ENCODE results near the gene AFAP1.
"Not testable (repeated sequence)": the region's sequence is repeated elsewhere in the genome, so short reads cannot be mapped to it uniquely, and the experiment has no call there.

AFAP1 gene

GRCh38 chr4:7945709-7946380 is 6.2 kb upstream of the AFAP1 start:
- DNase-seq = no peak

GRCh38 chr4:7944599-7945220 is 5.0 kb upstream of the AFAP1 start:
- DNase-seq = no peak

GRCh38 chr4:7943688-7944087 is 4.0 kb upstream of the AFAP1 start:
- DNase-seq = not testable (repeated sequence)

- no peak for DNase-seq
Measured at GRCh38 chr4:7943211-7943610, 3.5 kb upstream of the AFAP1 start.

GRCh38 chr4:7941965-7942496 is 2.4 kb upstream of the AFAP1 start:
- no peak for DNase-seq

GRCh38 chr4:7941111-7941964 is 1.7 kb upstream of the AFAP1 start:
- DNase-seq = no peak

- no peak for DNase-seq
Measured at GRCh38 chr4:7938609-7939376, 868 bp downstream of the AFAP1 start.

GRCh38 chr4:7938266-7938608 is 1.4 kb downstream of the AFAP1 start:
- DNase-seq = no peak

GRCh38 chr4:7937006-7937405 is 2.7 kb downstream of the AFAP1 start:
- DNase-seq = no peak

- no peak for DNase-seq
Measured at GRCh38 chr4:7933651-7934510, 5.8 kb downstream of the AFAP1 start.

- no peak for DNase-seq
Measured at GRCh38 chr4:7932287-7932686, 7.4 kb downstream of the AFAP1 start.

GRCh38 chr4:7929118-7929951 is 10.3 kb downstream of the AFAP1 start:
- no peak for DNase-seq

- DNase-seq = no peak
Measured at GRCh38 chr4:7928711-7929110, 10.9 kb downstream of the AFAP1 start.

- no peak for DNase-seq
Measured at GRCh38 chr4:7926822-7927221, 12.8 kb downstream of the AFAP1 start.

GRCh38 chr4:7924570-7924969 is 15.1 kb downstream of the AFAP1 start:
- DNase-seq = no peak

- DNase-seq = no peak
Measured at GRCh38 chr4:7924163-7924562, 15.5 kb downstream of the AFAP1 start.

GRCh38 chr4:7922466-7922865 is 17.2 kb downstream of the AFAP1 start:
- DNase-seq = no peak

GRCh38 chr4:7918981-7919380 is 20.7 kb downstream of the AFAP1 start:
- no peak for DNase-seq

- not testable (repeated sequence) for DNase-seq
Measured at GRCh38 chr4:7918187-7918586, 21.5 kb downstream of the AFAP1 start.

GRCh38 chr4:7917669-7918068 is 22.0 kb downstream of the AFAP1 start:
- no peak for DNase-seq

- DNase-seq = no peak
Measured at GRCh38 chr4:7915875-7916242, 23.8 kb downstream of the AFAP1 start.
